Large intestine (tissue), 3 donors: ENCODE results near the gene MAPKBP1. TPM values are rescaled to one million over a fixed set of nuclear protein-coding genes. Genes with fewer than 3 reads are reported as not detected.

Source experiments
- DNase-seq, 2 donors: peaks; one replicate each; pipeline versions ENCODE4 v3.0.0 to v3.0.0-alpha.2; 2013
- H3K27ac ChIP-seq: one replicate; pipeline ENCODE4 v1.5.1; 2013; ENCODE audit warnings: low read length
- H3K27me3 ChIP-seq: 2 replicates; pipeline ENCODE4 v1.6.1; 2013; ENCODE audit warnings: low read length; ENCODE audit not compliant: control insufficient read depth, insufficient read depth
- H3K36me3 ChIP-seq: 2 replicates; pipeline ENCODE4 v1.6.1; 2013; ENCODE audit warnings: low read length; ENCODE audit not compliant: control insufficient read depth, insufficient read depth
- H3K4me1 ChIP-seq: one replicate; pipeline ENCODE4 v1.6.1; 2013; ENCODE audit warnings: low read length; ENCODE audit not compliant: control insufficient read depth, insufficient read depth
- H3K4me3 ChIP-seq: one replicate; pipeline ENCODE4 v1.5.1; 2013; ENCODE audit warnings: low read length
- H3K9me3 ChIP-seq: one replicate; pipeline ENCODE4 v1.6.1; 2013; ENCODE audit warnings: mild to moderate bottlenecking, low read depth, low read length, moderate library complexity; ENCODE audit not compliant: control insufficient read depth
- WGBS: methylation state at CpG from one replicate; pipeline ENCODE4 v1.1.5; 2013; ENCODE audit warnings: low lambda C conversion rate; ENCODE audit not compliant: insufficient coverage; 5-methylcytosine and 5-hydroxymethylcytosine counted together
- polyA plus RNA-seq: library from polyadenylated mRNA; unstranded; fragments of 120-200 nt; gene quantifications from one replicate; pipeline ENCODE4 v1.2.1, GENCODE V29; 2013

MAPKBP1 gene
- polyA plus RNA-seq, 1 donor = 33.4 TPM

GRCh38 chr15:41772720-41773331 is 1.5 kb upstream of the MAPKBP1 start:
- peaks cover 20% of the 10 kb centered on the region for H3K4me1 ChIP-seq
- H3K4me3 ChIP-seq = no peak overlapping the region
- 60% methylated on average over 1 of the region's 8 CpGs for WGBS
- H3K27me3 ChIP-seq = no peaks in the 10 kb centered on the region
- peaks cover 14% of the 10 kb centered on the region for H3K36me3 ChIP-seq
- H3K9me3 ChIP-seq = no peaks in the 10 kb centered on the region
- peak overlapping the region; percentile 81 for H3K27ac ChIP-seq
- peak; percentile 65 to 69 for DNase-seq

- peak overlapping the region; percentile 81 for H3K27ac ChIP-seq
- no peaks in the 10 kb centered on the region for H3K9me3 ChIP-seq
- DNase-seq = no peak
- H3K4me3 ChIP-seq = peak overlapping the region; percentile 72
- peaks cover 20% of the 10 kb centered on the region for H3K4me1 ChIP-seq
- peaks cover 10% of the 10 kb centered on the region for H3K36me3 ChIP-seq
- H3K27me3 ChIP-seq = no peaks in the 10 kb centered on the region
- WGBS = no CpG with 5 or more reads among the region's 5 CpGs
These were observed 954 bp upstream of the MAPKBP1 start for GRCh38 chr15:41773332-41773728.

DNA sequence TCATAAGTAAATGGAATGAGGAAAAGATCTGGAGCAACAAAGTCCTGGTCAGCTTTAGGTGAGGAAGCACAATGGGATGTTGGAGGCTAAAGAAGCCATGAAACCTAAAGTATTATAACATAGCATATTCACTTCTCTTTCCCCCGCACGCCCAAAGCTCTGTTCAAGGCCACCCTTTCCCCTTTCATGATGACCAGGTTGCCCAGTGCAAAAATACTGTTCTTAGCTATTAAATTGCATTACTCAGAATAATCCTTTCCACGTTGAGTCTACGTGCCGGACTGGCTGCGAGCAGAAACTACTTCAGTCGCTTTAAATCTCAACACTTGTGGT is 589 bp upstream of the MAPKBP1 start:
- Histone ChIP-seq H3K9me3 (no peaks in the 10 kb centered on the region), H3K27ac (peak overlapping the region; percentile 81), H3K27me3 (no peaks in the 10 kb centered on the region), H3K4me1 (peaks cover 20% of the 10 kb centered on the region), H3K4me3 (peak overlapping the region; percentile 72), H3K36me3 (peaks cover 6% of the 10 kb centered on the region)
- DNase-seq = no peak
- 0% methylated on average over 1 of the region's 7 CpGs for WGBS

DNA sequence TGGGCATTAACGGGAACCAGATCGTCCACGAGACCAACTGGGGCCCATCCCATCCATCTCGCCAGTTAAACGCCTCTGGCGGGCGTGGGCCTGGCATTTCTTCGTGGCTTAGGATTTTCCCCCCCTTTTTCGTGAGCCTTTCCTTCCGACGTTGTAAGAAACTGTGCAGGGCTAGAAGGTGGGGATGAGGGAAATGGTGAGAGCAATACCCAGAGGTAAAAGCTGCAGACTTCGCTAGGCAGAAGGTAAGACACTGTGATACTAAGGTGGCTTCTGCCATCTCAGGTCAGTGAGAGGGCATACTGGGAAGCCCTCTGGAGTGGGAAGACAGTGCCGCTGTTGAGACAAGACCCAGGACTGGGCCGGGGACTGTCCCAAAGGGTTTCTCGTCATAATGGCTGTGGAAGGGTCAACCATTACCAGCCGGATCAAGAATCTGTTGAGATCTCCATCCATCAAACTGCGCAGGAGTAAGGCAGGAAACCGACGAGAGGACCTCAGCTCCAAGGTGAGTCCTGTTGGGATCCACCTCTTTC is 666 bp downstream of the MAPKBP1 start:
- DNase-seq = no peak
- no CpG with 5 or more reads among the region's 19 CpGs for WGBS
- Histone ChIP-seq H3K4me1 (peaks cover 25% of the 10 kb centered on the region), H3K36me3 (peaks cover 1% of the 10 kb centered on the region), H3K27ac (peak overlapping the region; percentile 81), H3K4me3 (peak overlapping the region; percentile 72), H3K27me3 (no peaks in the 10 kb centered on the region), H3K9me3 (no peaks in the 10 kb centered on the region)

DNA sequence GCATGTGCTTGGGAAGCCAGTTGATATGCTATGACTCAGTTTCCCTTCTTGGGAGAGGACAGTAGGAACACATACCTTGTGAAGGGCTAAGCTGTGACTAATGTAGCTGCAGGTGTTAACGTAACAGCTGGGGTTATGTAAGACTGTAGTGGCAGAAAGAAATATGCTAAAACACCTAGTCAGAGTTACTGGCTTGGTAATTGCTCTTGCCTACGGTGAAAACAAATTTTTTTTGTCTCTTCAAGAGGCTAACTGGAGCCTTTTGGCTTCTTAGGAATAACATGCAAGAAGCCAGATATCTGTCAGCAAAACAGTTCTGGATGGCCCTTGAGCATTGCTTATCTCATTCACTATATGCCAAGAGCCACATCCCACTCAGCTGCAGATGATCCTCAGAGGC is 1.4 kb downstream of the MAPKBP1 start:
- Histone ChIP-seq H3K9me3 (no peaks in the 10 kb centered on the region), H3K4me3 (peak overlapping the region; percentile 72), H3K27me3 (no peaks in the 10 kb centered on the region), H3K4me1 (peaks cover 31% of the 10 kb centered on the region), H3K36me3 (no peaks in the 10 kb centered on the region), H3K27ac (peak overlapping the region; percentile 81)
- no CpG with 5 or more reads among the region's 2 CpGs for WGBS
- peak in 1 of 2 donors; percentile 63 for DNase-seq

- no peak overlapping the region for H3K27ac ChIP-seq
- no peaks in the 10 kb centered on the region for H3K9me3 ChIP-seq
- peaks cover 37% of the 10 kb centered on the region for H3K4me1 ChIP-seq
- no peaks in the 10 kb centered on the region for H3K36me3 ChIP-seq
- no peak overlapping the region for H3K4me3 ChIP-seq
- no peak for DNase-seq
- no CpG with 5 or more reads among the region's 1 CpG for WGBS
- H3K27me3 ChIP-seq = no peaks in the 10 kb centered on the region
These were observed 3.2 kb downstream of the MAPKBP1 start for GRCh38 chr15:41777421-41777973.

DNA sequence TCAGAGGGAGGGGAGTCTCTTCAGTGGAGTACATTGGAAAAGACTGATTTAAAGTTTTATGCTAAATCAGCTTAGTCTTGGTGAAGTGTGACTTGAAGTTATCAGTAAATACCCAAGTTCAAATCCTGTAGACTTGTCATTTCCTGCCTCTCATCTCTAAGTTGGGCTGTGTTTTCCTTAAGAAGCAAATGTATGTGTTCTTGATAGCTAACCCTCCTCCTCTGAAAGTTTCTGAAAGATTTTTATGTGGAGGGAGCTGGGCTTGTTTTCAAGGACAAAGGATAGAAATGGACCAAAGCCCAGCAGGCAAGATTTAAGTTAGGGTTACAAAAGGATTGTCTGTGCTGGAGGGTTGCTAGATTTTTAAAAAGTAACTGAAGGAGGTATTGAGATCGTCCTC is 4.2 kb downstream of the MAPKBP1 start:
- no peak for DNase-seq
- no peak overlapping the region for H3K27ac ChIP-seq

DNA sequence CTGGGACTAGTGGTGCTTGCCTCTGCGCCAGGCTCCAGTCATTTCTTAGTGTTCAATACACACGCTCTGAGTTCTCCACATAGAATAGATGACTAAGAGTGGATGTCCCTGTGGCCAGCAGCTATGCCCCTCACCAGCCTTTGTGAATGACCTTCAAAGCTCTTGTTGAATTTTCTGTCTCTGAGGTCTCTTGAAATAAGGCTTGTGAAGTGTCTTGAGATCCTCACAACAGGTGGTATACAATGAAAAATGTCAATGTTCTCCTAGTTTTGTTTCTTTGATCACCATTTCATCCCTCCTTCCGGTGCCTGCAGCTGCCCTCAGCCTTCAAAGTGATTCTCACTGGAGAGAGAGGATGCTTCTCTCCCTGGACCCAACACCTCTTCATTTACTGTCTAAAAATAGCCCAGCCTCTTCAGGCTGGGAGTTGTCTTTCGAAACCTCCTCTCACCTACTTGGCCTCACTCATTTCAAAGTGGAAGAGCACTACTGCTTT is 5.4 kb downstream of the MAPKBP1 start:
- H3K27ac ChIP-seq = peak overlapping the region; percentile 6
- H3K4me3 ChIP-seq = no peak overlapping the region
- no peaks in the 10 kb centered on the region for H3K36me3 ChIP-seq
- DNase-seq = no peak
- no CpG with 5 or more reads among the region's 4 CpGs for WGBS
- no peaks in the 10 kb centered on the region for H3K27me3 ChIP-seq
- peaks cover 44% of the 10 kb centered on the region for H3K4me1 ChIP-seq
- H3K9me3 ChIP-seq = no peaks in the 10 kb centered on the region

More for the DNA sequence above, 4.2 kb downstream of the MAPKBP1 start:
- WGBS = 100% methylated on average over 1 of the region's 1 CpG
- H3K27me3 ChIP-seq = no peaks in the 10 kb centered on the region
- H3K36me3 ChIP-seq = no peaks in the 10 kb centered on the region
- no peaks in the 10 kb centered on the region for H3K9me3 ChIP-seq
- peaks cover 41% of the 10 kb centered on the region for H3K4me1 ChIP-seq
- H3K4me3 ChIP-seq = no peak overlapping the region

GRCh38 chr15:41780266-41780665 is 6.0 kb downstream of the MAPKBP1 start:
- Histone ChIP-seq H3K36me3 (no peaks in the 10 kb centered on the region), H3K27me3 (no peaks in the 10 kb centered on the region), H3K27ac (peak overlapping the region; percentile 6), H3K4me1 (peaks cover 44% of the 10 kb centered on the region), H3K4me3 (no peak overlapping the region), H3K9me3 (no peaks in the 10 kb centered on the region)
- no CpG with 5 or more reads among the region's 2 CpGs for WGBS
- no peak for DNase-seq

DNA sequence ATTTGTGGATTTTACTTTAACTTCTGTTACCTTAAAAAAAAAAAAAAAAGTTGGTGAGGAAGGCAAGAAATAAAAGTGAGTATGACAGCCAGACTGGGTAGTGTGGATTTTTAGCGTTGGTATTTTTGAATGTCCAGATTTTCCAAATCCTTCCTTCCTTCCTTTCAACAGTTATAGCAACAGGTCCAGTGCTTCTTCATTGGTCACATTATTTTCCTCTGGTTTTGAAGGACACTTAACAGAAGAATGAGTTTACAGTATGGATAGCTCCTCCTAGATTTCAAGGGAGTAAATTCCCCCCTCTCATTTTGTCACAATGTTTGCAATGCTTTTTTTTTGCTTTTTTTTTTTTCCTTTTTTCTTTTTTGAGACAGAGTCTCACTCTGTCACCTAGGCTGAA is 6.4 kb downstream of the MAPKBP1 start:
- Histone ChIP-seq H3K9me3 (no peaks in the 10 kb centered on the region), H3K36me3 (no peaks in the 10 kb centered on the region), H3K4me3 (no peak overlapping the region), H3K27ac (peak overlapping the region; percentile 6), H3K4me1 (peaks cover 39% of the 10 kb centered on the region), H3K27me3 (no peaks in the 10 kb centered on the region)
- WGBS = 60% methylated on average over 1 of the region's 1 CpG
- no peak for DNase-seq
